ENCODE measurements around the gene QPCTL.
"Not testable (repeated sequence)": the region's sequence is repeated elsewhere in the genome, so short reads cannot be mapped to it uniquely, and the experiment has no call there.

QPCTL gene

GRCh38 chr19:45717131-45717982, 24.9 kb downstream of the QPCTL start:
- peak; percentile 96 for DNase-seq (ENCODE audit: low read depth)

- no peak for DNase-seq (ENCODE audit: low read depth)
Observed at GRCh38 chr19:45717983-45718650, 25.7 kb downstream of the QPCTL start.

DNA sequence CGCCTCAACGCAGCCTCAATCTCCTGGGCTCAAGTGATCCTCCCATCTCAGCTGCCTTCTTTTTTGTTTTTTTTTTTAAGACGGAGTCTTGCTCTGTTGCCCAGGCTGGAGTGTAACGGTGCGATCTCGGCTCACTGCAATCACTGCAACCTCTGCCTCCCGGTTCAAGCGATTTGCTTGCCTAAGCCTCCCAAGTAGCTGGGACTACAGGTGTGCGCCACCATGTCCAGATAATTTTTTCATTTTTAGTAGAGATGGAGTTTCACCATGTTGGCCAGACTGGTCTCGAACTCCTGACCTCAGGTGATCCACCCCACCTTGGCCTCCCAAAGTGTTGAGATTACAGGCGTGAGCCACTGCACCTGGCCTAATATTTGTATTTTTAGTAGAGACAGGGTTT, 27.6 kb downstream of the QPCTL start:
- DNase-seq (ENCODE audit: low read depth) = not testable (repeated sequence)

DNA sequence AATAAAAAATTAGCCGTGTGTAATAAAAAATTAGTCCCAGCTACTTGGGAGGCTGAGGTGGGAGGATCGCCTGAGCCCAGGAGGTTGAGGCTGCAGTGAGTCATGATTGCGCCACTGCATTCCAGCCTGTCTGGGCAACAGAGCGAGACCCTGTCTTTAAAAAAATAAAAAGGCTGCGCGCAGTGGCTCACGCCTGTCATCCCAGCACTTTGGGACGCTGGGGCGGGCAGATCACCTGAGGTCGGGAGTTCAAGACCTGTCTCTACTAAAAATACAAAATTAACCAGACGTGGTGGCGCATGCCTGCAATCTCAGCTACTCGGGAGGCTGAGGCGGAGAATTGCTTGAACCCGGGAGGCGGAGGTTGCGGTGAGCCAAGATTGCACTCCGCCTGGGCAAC, 36.2 kb downstream of the QPCTL start:
- not testable (repeated sequence) for DNase-seq (ENCODE audit: low read depth)

DNA sequence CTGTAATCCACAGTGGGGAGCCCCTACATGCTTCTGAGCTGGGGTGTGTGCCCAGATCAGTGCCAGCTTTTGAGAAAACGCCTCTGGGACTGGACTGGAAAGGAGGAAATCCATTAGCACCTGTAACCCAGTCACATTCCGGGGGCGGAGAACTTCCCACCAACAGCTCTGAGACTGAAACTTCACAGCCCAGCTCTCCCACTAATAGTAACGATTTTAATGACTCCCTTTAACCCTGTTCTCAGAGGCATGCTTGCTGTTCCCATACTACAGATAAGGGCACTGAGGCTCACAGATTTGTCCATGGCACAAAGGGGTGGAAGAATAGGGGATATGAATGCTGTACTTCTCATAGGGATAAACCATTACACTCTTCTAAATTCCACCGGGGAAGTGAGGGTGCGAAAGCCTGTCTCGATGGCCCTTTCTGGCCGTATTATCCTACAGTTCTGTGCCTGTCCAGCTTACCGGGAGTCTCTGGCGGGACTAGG, 37.4 kb downstream of the QPCTL start:
- no peak for DNase-seq (ENCODE audit: low read depth)

DNA sequence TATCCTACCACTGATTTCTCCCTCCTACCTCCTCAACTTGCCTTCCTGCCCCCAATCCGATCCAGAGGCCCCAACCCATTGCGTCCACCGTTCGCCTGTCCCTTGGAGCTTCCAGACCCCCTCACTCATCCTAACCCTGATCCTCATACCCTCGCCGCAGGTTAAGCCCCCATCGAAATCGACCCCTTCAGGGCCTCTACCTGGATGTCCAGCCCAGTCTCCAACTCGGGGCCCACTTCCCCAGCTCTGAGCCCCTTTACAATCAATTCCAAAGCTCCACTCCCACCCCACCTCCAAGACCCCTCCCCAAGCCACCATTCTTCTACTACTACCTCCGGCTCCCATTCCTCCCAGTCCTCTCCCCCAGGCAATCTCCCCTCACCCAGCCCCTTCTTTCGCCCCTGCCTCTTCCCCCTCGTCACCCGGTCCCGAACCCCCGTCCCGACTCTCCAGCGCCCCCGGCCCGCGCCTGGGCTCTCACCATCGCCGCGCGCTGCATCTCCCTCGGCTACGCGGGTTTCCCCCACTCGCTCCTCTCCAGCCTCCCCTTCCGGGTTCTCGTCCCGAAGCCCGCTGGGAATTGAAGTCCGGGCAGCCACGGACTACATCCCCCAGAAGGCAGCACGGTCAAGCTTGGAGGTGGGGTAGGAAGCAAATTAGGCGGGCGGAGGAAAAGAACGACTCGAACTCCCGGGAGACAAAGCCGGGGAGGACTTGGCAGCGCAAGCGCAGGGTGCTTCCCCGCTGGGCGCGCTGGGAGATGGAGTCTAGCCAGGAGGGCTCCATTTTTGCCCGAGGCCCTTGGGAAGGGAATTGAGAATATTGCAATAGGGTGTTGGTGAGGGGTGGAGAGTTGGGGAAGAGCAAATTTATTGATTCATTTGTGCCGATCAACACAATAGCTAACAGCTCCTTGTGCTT, 38.2 kb downstream of the QPCTL start, which contains the start of gene FBXO46:
FBXO46 (minus strand) TSS at position 529 of the 921 bp plus-strand sequence. CDS start 17,401 bp downstream, outside the sequence.
- DNase-seq (ENCODE audit: low read depth) = peak; percentile 86

DNA sequence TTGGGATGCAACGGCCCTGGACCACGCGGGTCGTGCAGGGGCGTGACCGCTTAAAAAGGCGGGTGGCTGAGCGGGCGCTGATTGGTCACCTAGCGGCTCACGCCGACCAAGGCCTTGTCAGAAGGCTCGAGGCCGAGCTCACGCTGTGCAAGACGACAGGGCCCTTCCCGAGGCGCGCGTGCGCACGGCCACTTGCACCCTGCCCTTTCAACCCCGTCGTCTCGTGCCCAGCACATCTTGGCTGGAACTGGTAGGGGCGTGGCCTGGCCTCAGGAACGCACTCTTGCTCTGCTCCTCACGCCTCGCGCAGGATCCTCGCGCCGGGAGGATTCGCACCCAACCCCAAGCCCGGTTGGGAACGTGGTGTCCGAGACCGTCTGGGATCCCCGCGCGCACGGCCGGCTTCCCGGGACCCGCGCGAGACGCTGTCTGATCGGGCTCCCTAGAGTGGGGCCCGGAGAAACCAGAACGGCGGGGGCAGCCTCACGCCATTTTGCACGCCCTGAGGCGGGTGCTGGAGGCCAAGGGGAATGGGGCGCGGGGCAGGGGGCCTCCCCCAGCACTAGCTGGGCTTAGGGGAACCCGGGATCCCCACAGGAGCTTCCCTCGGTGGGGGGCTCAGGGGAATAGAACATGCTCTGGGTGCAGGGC, 40.8 kb downstream of the QPCTL start, which contains the start of gene MEIOSIN:
MEIOSIN (plus strand) TSS at position 280 of the 651 bp plus-strand sequence. CDS start 1,938 bp downstream, outside the sequence.
- DNase-seq (ENCODE audit: low read depth) = no peak

GRCh38 chr19:45739498-45740439, 47.3 kb downstream of the QPCTL start:
- no peak for DNase-seq (ENCODE audit: low read depth)

- no peak for DNase-seq (ENCODE audit: low read depth)
Observed at GRCh38 chr19:45742969-45743368, 50.5 kb downstream of the QPCTL start.

DNA sequence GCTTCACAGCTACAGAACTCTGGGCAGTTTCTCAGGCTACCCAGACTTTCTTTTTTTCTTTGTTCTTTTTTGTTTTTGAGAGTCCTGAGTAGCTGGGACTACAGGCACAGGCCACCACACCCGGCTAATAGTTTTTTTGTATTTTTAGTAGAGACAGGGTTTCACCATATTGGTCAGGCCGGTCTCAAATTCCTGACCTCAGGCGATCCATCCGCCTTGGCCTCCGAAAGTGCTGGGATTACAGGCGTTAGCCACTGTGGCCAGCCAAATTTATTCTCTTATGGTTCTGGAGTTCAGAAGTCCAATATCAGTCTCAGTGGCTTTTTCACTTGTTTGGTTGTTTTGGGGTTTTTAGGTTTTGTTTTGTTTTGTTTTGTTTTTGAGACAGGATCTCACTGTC, 53.1 kb downstream of the QPCTL start:
- DNase-seq (ENCODE audit: low read depth) = no peak

DNA sequence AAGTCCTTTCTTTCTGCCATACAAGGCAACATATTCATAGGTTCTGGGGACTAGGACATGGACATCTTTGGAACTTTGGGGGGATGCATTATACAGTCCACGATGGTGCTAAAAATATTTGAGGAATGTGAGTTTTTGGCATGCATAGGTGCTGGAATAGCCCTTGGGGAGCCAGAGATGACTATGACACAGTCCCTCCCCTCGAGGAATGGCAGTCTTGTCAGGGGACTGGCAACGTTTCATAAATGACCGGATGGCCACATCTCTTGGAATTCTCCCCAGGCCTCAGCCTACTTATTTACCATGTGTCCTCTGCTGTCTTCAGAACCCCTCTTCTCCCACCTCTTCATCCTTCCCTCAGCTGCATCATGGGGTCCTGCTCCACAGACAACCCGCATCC, 54.4 kb downstream of the QPCTL start:
- no peak for DNase-seq (ENCODE audit: low read depth)

- DNase-seq (ENCODE audit: low read depth) = no peak
Observed at GRCh38 chr19:45747513-45747912, 55.0 kb downstream of the QPCTL start.

- DNase-seq (ENCODE audit: low read depth) = not testable (repeated sequence)
Observed at GRCh38 chr19:45751483-45751882, 59.0 kb downstream of the QPCTL start.

- no peak for DNase-seq (ENCODE audit: low read depth)
Observed at GRCh38 chr19:45752639-45753038, 60.2 kb downstream of the QPCTL start.

DNA sequence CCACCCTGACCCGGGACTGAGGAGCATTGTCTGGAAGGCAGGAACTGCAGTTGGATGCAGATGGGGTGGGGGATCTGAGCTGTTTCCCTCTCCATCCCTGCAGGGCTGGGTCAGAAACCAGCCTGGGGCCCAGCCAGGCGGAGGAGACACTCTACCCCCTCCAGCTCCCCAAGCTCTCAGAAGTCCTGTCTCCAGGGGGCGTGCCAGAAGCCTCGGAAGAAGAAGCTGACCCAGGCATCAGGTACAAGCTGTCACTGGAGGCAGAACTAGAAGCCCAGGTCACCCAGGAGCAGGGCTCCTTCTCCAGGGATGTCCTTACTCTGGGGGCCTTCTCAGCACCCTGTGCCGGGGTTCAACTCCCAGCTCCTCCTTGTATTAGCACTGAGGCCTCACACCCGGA, 61.1 kb downstream of the QPCTL start:
- no peak for DNase-seq (ENCODE audit: low read depth)
